Astrocyte of the spinal cord (primary cell): ENCODE data around the gene MRO.
A peak's percentile ranks its signal among the peaks of the same experiment; 100 is the strongest.

Experiments
- DNase-seq: peaks from one replicate; pipeline ENCODE4 v3.0.0; 2011; ENCODE audit warnings: low read depth, low spot score
- H3K4me3 ChIP-seq: 2 replicates; pipeline ENCODE4 v1.5.1; 2011; ENCODE audit warnings: low read depth, mild to moderate bottlenecking, low read length, moderate library complexity
- in situ Hi-C: cut with HindIII; loops from 2 replicates; pipeline ENCODE4 v1.10.0; 2017; ENCODE audit warnings: low sequenced_read_pairs
- TF ChIP-seq, protein P1 (sequence below): IDR thresholded peaks from 2 replicates; pipeline ENCODE4 v1.5.1; 2012; ENCODE audit warnings: low read depth, mild to moderate bottlenecking, low read length, inconsistent platforms

MRO gene

DNA sequence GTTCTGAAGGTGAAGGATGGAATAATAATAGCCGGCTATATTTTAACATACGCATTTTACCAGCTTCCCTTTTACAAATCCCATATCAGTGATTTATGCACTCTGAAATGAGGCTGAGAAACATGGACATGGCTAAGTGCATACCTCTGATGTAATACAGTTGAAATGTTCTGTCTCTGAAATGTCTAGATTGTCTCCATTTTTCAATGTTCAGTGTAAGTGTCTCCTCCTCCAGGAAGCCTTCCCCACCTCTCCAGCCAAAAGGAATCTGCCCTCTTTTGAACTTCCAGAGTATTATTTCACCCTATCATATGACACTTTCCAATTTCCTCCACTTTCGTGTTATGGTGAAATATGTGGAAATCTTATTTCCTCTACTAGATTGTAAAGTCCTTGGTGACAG, 29.6 kb upstream of the MRO start:
- TF ChIP-seq, protein P1, sequence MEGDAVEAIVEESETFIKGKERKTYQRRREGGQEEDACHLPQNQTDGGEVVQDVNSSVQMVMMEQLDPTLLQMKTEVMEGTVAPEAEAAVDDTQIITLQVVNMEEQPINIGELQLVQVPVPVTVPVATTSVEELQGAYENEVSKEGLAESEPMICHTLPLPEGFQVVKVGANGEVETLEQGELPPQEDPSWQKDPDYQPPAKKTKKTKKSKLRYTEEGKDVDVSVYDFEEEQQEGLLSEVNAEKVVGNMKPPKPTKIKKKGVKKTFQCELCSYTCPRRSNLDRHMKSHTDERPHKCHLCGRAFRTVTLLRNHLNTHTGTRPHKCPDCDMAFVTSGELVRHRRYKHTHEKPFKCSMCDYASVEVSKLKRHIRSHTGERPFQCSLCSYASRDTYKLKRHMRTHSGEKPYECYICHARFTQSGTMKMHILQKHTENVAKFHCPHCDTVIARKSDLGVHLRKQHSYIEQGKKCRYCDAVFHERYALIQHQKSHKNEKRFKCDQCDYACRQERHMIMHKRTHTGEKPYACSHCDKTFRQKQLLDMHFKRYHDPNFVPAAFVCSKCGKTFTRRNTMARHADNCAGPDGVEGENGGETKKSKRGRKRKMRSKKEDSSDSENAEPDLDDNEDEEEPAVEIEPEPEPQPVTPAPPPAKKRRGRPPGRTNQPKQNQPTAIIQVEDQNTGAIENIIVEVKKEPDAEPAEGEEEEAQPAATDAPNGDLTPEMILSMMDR: no peak
- H3K4me3 ChIP-seq: no peak overlapping the region
- DNase-seq: no peak
- in situ Hi-C loops: no loop called here

DNA sequence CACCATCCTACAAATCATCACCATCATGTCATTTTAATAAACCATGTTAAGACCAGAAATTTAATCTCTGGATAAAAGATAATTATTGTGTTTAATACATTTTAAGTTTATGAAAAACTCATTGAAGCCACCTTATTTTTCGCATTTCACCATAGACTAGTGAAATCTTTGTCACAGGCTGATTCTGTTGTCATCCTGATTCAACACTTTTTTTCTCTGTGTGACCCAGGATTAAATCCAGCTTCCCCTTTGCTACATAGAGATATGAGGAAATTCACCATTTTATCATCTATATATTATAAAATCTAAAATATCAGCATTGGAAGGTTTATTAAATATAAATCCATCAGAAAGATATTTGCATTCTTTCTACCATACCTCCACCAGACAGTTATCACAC, 29.2 kb upstream of the MRO start:
- in situ Hi-C loops: no loop called here
- TF ChIP-seq, protein P1: no peak
- H3K4me3 ChIP-seq: no peak overlapping the region
- no peak for DNase-seq

DNA sequence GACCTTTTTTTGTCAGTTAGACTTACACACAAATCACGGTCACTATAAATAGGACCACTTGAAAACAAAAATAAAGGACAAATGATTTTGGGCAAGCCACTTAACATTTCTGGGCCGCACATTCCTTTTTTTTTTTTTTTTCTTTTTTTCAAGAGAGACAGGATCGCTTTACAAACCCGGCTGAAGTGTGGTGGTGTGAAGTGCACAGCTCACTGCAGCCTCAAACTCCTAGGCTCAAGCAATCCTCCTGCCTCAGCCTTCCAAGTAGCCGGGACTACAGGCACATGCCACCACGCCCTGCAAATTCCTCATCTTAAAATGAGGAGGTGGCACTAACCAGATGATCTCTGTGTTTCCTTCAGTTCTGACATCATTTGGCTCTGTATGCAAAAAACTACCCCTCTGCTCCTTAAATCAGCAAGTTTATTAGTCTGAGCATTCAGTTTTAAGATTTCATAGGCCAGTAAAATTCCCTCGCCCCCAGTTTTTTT, 28.3 kb upstream of the MRO start:
- in situ Hi-C loops: no loop called here
- H3K4me3 ChIP-seq: no peak overlapping the region
- TF ChIP-seq, protein P1: no peak
- DNase-seq: no peak

DNA sequence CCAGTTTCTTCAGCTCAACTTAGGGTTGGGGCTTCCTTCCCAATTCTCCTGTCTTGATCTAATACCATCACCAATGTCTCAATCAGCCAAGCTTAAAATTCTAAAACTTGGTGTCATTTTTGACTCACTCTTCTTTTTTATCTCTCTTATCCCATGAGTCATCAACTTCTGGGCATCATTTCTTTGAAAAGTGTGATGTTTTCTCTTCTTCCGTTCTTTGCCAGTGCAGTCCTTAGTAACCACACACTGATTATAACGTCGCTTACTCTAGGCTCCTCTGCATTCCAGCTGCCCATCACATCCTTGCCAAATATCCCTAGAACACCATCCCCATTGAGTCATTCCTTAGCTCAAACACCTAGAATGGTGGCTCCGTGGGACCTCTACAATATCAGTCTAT, 27.4 kb upstream of the MRO start:
- in situ Hi-C loops: no loop called here
- DNase-seq: peak; percentile 66

DNA sequence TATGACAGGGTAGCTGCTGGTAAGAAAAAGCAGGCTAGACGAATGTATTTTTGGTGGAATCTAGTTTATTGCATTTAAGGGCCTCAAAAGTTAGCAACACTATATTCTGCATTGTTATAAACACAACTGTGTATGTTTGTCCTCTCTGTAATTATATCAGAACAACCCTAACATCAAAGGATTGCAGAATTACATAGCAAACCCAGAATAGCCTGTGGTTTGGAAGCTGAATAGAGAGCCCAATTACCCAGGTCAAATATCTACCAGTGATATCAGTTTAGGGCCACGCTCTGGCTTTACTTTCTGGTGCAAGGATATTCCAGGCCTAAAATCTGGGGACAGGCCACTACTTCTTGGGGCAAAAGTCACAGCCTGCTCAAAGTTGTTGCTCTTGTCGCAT, 25.1 kb upstream of the MRO start:
- no peak for DNase-seq
- TF ChIP-seq, protein P1: no peak
- in situ Hi-C loops: no loop called here
- no peak overlapping the region for H3K4me3 ChIP-seq

More for the DNA sequence above, 27.4 kb upstream of the MRO start:
- no peak overlapping the region for H3K4me3 ChIP-seq
- TF ChIP-seq, protein P1: no peak

DNA sequence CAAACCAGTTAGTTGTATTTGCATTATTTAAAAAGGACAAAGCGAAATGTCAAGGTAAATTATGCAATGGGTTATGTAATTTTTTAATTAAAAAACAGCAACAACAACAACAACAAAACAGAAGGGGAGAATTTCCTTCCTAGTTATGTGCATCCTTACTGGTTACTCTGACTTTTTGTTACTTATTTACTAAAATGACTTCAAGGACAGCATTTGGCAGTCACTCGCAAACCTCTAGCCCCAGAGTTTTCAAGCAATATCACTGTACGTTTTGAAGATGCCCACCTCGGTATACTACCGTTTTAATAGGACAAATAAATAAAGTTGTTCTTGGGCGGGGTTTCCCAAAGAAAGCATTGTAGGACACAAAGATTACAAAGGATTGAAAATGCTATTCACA, 24.7 kb upstream of the MRO start:
- in situ Hi-C loops: no loop called here
- H3K4me3 ChIP-seq: no peak overlapping the region
- TF ChIP-seq, protein P1: no peak

DNA sequence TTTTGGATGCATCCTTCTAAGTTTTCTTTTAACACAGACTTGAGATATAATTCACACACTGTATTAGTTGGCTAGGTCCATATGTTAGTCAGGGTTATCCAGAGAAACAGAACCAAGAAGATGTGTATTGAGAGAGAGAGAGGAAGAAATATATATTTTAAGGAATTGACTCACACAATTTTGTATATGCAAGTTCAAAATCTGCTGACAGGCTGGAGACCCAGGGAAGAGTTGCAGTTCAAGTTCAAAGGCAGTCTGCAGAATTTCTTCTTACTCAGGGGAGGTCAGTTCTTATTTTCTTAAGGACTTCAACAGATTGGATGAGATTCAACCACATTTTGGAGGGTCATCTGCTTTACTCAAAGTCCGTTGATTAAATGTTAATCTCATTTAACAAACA, 23.0 kb upstream of the MRO start:
- DNase-seq: no peak
- TF ChIP-seq, protein P1: no peak
- no peak overlapping the region for H3K4me3 ChIP-seq
- in situ Hi-C loops: no loop called here

More for the DNA sequence above, 24.7 kb upstream of the MRO start:
- no peak for DNase-seq
